Mesangial cell (primary cell): ENCODE results near the gene CSAG3. TPM values are rescaled to one million over a fixed set of nuclear protein-coding genes. Genes with fewer than 3 reads are reported as not detected.

Experiments used
- total RNA-seq: library from RNA; depleted of rRNA; stranded (reverse); fragments of >200 nt; gene quantifications from 2 replicates; pipeline ENCODE4 v1.2.3, GENCODE V29; 2015

CSAG3 gene
- not detected in 2 replicates for total RNA-seq

GRCh38 chrX:152758918-152759317 lies at the start of gene CSAG3:
Gene CSAG3, plus strand, starts transcription at chrX:152759218.

GRCh38 chrX:152713815-152714787 lies 44.9 kb upstream of the CSAG3 start, which contains the start of gene MAGEA2B:
Gene MAGEA2B, plus strand, starts transcription at chrX:152714628. Its CDS starts 2,479 bp downstream, at chrX:152717107.

DNA sequence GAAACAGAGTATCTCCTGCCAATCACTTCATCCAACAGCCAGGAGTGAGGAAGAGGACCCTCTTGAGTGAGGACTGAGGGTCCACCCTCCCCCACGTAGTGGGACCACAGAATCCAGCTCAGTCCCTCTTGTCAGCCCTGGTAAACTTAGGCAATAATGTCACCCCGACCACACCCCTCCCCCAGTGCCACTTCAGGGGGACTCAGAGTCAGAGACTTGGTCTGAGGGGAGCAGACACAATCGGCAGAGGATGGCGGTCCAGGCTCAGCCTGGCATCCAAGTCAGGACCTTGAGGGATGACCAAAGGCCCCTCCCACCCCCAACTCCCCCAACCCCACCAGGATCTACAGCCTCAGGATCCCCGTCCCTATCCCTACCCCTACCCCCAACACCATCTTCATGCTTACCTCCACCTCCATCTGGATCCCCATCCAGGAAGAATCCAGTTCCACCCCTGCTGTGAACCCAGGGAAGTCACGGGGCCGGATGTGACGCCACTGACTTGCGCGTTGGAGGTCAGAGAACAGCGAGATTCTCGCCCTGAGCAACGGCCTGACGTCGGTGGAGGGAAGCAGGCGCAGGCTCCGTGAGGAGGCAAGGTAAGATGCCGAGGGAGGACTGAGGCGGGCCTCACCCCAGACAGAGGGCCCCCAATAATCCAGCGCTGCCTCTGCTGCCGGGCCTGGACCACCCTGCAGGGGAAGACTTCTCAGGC lies 25.6 kb upstream of the CSAG3 start, which contains the start of the genes CSAG1 and MAGEA12:
Gene CSAG1 (minus strand): TSS at position 461 of the 715 bp plus-strand sequence. CDS start 1,261 bp downstream, outside the sequence.
Gene MAGEA12 (plus strand): TSS at position 497 of the 715 bp plus-strand sequence. CDS start 2,405 bp downstream, outside the sequence.

DNA sequence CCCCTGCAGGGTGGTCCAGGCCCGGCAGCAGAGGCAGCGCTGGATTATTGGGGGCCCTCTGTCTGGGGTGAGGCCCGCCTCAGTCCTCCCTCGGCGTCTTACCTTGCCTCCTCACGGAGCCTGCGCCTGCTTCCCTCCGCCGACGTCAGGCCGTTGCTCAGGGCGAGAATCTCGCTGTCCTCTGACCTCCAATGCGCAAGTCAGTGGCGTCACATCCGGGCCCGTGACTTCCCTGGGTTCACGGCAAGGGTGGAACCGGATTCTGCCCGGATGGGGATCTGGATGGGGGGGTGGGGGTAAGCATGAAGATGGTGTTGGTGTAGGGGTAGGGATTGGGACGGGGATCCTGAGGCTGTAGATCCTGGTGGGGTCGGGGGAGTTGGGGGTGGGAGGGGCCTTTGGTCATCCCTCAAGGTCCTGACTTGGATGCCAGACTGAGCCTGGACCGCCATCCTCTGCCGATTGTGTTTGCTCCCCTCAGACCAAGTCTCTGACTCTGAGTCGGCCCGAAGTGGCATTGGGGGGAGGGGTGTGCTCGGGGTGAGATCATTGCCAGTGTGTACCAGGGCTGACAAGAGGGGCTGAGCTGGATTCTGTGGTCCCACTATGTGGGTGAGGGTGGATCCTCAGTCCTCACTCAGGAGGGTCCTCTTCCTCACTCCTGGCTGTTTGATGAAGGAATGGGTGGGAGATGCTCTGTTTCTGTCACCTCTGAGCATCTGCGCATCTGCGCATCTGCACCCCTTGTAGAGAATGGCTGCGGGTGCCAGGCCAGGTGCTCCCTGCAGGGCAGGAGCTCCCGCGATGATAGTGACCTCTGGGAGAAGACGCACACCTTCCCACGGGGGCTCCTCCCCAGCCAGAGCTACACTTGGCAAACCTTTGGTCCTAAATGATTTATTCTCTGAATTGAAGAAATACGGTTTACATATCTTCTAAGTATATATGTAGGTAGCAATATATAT lies 5.0 kb upstream of the CSAG3 start, which contains the start of gene MAGEA2:
Gene MAGEA2 (minus strand): TSS at position 157 of the 965 bp plus-strand sequence. CDS start 2,479 bp downstream, outside the sequence.

GRCh38 chrX:152769549-152770289 lies 10.7 kb downstream of the CSAG3 start, which contains the start of gene MAGEA6:
Gene MAGEA6, minus strand, starts transcription at chrX:152769689. Its CDS starts 2,039 bp downstream, at chrX:152767650.

Other genes with a start within 250 kb of the CSAG3 start
- under 0.01 and 0.13 TPM in 2 replicates for gene GABRQ, start 121.3 kb upstream of the CSAG3 start, total RNA-seq
- gene MAGEA3, start 60.4 kb upstream of the CSAG3 start, total RNA-seq = not detected in 2 replicates
- gene CSAG2, start 49.9 kb upstream of the CSAG3 start, total RNA-seq = not detected in 2 replicates
- not detected in 2 replicates for gene MAGEA2B, start 44.6 kb upstream of the CSAG3 start, total RNA-seq
- not detected in 2 replicates for gene CSAG1, start 25.5 kb upstream of the CSAG3 start, total RNA-seq
- not detected in 2 replicates for gene MAGEA12, start 25.5 kb upstream of the CSAG3 start, total RNA-seq
- not detected in 2 replicates for gene MAGEA2, start 5.4 kb upstream of the CSAG3 start, total RNA-seq
- not detected in 2 replicates for gene MAGEA6, start 10.5 kb downstream of the CSAG3 start, total RNA-seq
- gene CETN2, start 71.5 kb downstream of the CSAG3 start, total RNA-seq = 15.8 and 17.1 TPM in 2 replicates
- 18.9 and 30.1 TPM in 2 replicates for gene NSDHL, start 71.8 kb downstream of the CSAG3 start, total RNA-seq
- gene ZNF185, start 138.8 kb downstream of the CSAG3 start, total RNA-seq = 12.1 and 25.1 TPM in 2 replicates
- not detected in 2 replicates for gene PNMA5, start 234.9 kb downstream of the CSAG3 start, total RNA-seq